Karpas-422 (cell line): ENCODE data around the gene OR51V1. TPM values are rescaled to one million over a fixed set of nuclear protein-coding genes. Genes with fewer than 3 reads are reported as not detected.
"Not testable (repeated sequence)": the region's sequence is repeated elsewhere in the genome, so short reads cannot be mapped to it uniquely, and the experiment has no call there.

Source experiments
- DNase-seq: peaks from one replicate; pipeline ENCODE4 v3.0.0-alpha.2; 2015
- H2AFZ ChIP-seq: fragments of 200-600 bp; sonication (generic); 2 replicates; pipeline ENCODE4 v1.6.1; 2014; ENCODE audit warnings: antibody characterized with exemption, low read length, mixed read lengths
- H3K27ac ChIP-seq: fragments of 200-600 bp; sonication (generic); 2 replicates; pipeline ENCODE4 v1.5.1; 2014; ENCODE audit warnings: mild to moderate bottlenecking, low read length, moderate library complexity
- H3K27me3 ChIP-seq: fragments of 200-600 bp; sonication (generic); 2 replicates; pipeline ENCODE4 v1.6.1; 2014; ENCODE audit warnings: low read length, mixed read lengths
- H3K36me3 ChIP-seq: fragments of 200-600 bp; sonication (generic); 2 replicates; pipeline ENCODE4 v1.6.1; 2014; ENCODE audit warnings: low read length, mixed read lengths; ENCODE audit not compliant: insufficient read depth
- H3K4me1 ChIP-seq: fragments of 200-600 bp; sonication (generic); 2 replicates; pipeline ENCODE4 v1.6.1; 2014; ENCODE audit warnings: mild to moderate bottlenecking, low read length, mixed read lengths
- H3K4me2 ChIP-seq: fragments of 200-600 bp; sonication (generic); 2 replicates; pipeline ENCODE4 v1.6.1; 2014; ENCODE audit warnings: low read length, low read depth, mild to moderate bottlenecking; ENCODE audit not compliant: poor library complexity, severe bottlenecking
- H3K4me3 ChIP-seq: fragments of 200-600 bp; sonication (generic); 2 replicates; pipeline ENCODE4 v1.5.1; 2014; ENCODE audit warnings: mild to moderate bottlenecking, antibody characterized with exemption, low read length, mixed read lengths
- H3K79me2 ChIP-seq: fragments of 200-600 bp; sonication (generic); 2 replicates; pipeline ENCODE4 v1.6.1; 2014; ENCODE audit warnings: mild to moderate bottlenecking, low read length, mixed read lengths
- H3K9ac ChIP-seq: fragments of 200-600 bp; sonication (generic); 2 replicates; pipeline ENCODE4 v1.6.0; 2014; ENCODE audit warnings: low read length
- H3K9me2 ChIP-seq: fragments of 200-600 bp; sonication (generic), shearing (Covaris generic); replicated peaks from 2 replicates; pipeline ENCODE4 v1.6.0; 2014; ENCODE audit warnings: mild to moderate bottlenecking, low read length, moderate library complexity; ENCODE audit not compliant: insufficient read depth
- H3K9me3 ChIP-seq: fragments of 300-700, 200-600 bp; sonication (generic); 2 replicates; pipeline ENCODE4 v1.6.1; 2014; ENCODE audit warnings: low read length, mixed read lengths
- H4K20me1 ChIP-seq: fragments of 200-600 bp; sonication (generic); 2 replicates; pipeline ENCODE4 v1.6.1; 2014; ENCODE audit warnings: mild to moderate bottlenecking, antibody characterized with exemption, low read length, low read depth; ENCODE audit not compliant: insufficient read depth
- total RNA-seq: library from RNA; depleted of rRNA; stranded (reverse); fragments of >200 nt; shearing (Covaris generic); gene quantifications from 2 replicates; pipeline ENCODE4 v1.2.3, GENCODE V29; 2014; ENCODE audit warnings: low replicate concordance

OR51V1 gene
- total RNA-seq, 1 experiment from 2014 or later, result not detected

DNA sequence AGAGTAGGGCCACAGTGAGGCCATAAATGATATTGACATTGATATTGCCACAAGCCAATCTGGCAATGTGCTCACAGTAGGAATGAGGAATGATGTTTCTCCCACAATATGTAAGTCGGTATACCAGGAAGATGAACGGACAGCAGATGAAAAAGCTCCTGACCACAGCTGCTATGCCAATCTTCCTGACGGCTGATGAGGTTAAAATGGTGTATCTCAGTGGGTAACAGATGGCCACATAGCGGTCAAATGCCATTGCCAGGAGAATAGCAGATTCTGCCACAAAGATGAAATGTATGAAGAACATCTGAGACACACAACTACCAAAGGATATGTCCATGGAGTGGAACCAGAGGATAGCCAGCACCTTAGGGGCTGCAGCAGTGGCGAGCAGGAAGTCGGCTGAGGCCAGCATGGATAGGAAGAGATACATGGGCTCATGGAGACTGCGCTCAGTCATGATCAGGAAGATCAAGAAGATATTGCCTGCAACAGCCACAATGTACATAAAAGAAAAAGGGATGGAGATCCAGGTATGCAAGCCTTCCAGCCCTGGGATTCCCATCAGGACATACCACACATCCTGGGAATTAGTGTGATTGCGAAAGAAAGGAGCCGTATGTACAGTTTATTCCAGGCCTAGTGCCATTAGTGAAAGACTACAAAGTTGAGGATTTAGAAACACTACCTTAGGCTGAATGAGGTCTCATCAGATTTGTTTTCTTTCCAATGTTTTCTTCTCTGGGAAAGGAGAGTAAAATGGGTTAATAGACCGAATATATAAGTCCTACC is 22.2 kb downstream of the OR51V1 start:
- Histone ChIP-seq H3K9me2 (no peaks in the 10 kb centered on the region), H4K20me1 (no peaks in the 10 kb centered on the region), H3K27ac (no peak overlapping the region), H3K4me2 (no peak overlapping the region), H3K9me3 (no peaks in the 10 kb centered on the region), H3K4me1 (no peaks in the 10 kb centered on the region), H2AFZ (no peak overlapping the region), H3K79me2 (no peaks in the 10 kb centered on the region), H3K36me3 (no peaks in the 10 kb centered on the region), H3K4me3 (no peak overlapping the region), H3K9ac (no peak overlapping the region), H3K27me3 (no peaks in the 10 kb centered on the region)
- no peak for DNase-seq

- Histone ChIP-seq H3K36me3 (no peaks in the 10 kb centered on the region), H3K79me2 (no peaks in the 10 kb centered on the region), H2AFZ (no peak overlapping the region), H3K27me3 (no peaks in the 10 kb centered on the region), H3K4me2 (no peak overlapping the region), H3K4me3 (no peak overlapping the region), H3K27ac (no peak overlapping the region), H3K9me3 (no peaks in the 10 kb centered on the region), H3K9ac (no peak overlapping the region), H3K9me2 (no peaks in the 10 kb centered on the region), H3K4me1 (no peaks in the 10 kb centered on the region), H4K20me1 (no peaks in the 10 kb centered on the region)
- DNase-seq, result no peak
Measured at GRCh38 chr11:5174934-5175333, 25.5 kb downstream of the OR51V1 start.

GRCh38 chr11:5171856-5172255 is 28.6 kb downstream of the OR51V1 start:
- Histone ChIP-seq H3K27me3 (no peaks in the 10 kb centered on the region), H2AFZ (no peak overlapping the region), H3K4me3 (no peak overlapping the region), H3K9ac (no peak overlapping the region), H3K4me1 (no peaks in the 10 kb centered on the region), H3K9me3 (no peaks in the 10 kb centered on the region), H3K9me2 (no peaks in the 10 kb centered on the region), H4K20me1 (no peaks in the 10 kb centered on the region), H3K79me2 (no peaks in the 10 kb centered on the region), H3K36me3 (no peaks in the 10 kb centered on the region), H3K4me2 (no peak overlapping the region), H3K27ac (no peak overlapping the region)
- no peak for DNase-seq

GRCh38 chr11:5165898-5166297 is 34.6 kb downstream of the OR51V1 start:
- DNase-seq, H3K27ac ChIP-seq, H3K4me3 ChIP-seq, H3K36me3 ChIP-seq, H3K27me3 ChIP-seq, H3K9ac ChIP-seq, H3K9me3 ChIP-seq, H3K9me2 ChIP-seq, H3K4me2 ChIP-seq, H4K20me1 ChIP-seq, H2AFZ ChIP-seq, H3K4me1 ChIP-seq, H3K79me2 ChIP-seq: not testable (repeated sequence)

DNA sequence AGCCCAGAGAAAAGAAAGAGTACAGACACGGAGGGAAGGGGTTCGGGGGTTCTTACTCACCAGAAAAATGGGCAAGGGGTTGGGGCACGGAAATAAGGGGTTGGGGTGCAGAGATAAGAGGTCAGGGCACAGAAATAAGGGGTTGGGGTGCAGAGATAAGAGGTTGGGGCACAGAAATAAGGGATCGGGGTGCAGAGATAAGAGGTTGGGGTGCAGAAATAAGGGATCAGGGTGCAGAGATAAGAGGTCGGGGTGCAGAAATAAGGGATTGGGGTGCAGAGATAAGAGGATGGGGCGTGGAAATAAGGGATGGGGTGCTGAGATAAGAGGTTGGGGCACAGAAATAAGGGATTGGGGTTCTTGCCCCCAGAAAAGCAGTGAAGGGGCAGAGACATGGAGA is 35.7 kb downstream of the OR51V1 start:
- not testable (repeated sequence) for H3K27ac ChIP-seq, H3K9me3 ChIP-seq, H3K27me3 ChIP-seq, H3K79me2 ChIP-seq, H3K9me2 ChIP-seq, DNase-seq, H3K4me3 ChIP-seq, H3K4me2 ChIP-seq, H3K9ac ChIP-seq, H3K4me1 ChIP-seq, H4K20me1 ChIP-seq, H2AFZ ChIP-seq, H3K36me3 ChIP-seq

DNA sequence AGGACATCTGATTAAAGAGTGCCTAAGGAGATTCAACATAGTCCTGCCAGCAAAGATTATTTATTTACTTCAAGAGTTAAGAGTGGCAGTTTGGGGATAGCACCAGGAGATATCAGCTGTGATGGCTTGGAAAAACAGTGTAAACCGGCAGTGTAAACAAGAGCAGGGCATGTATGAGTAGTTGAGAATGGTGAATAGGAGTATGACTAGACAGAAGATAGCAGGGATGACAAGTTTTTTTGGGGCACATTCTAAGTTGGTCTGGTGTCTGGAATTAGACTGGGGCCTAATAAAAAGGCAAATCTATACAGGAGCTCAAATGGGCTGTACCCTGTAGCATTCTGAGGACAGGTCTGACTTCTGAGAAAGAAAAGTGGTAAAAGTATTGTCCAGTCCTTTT is 39.4 kb downstream of the OR51V1 start:
- H3K4me2 ChIP-seq, DNase-seq: not testable (repeated sequence)

DNA sequence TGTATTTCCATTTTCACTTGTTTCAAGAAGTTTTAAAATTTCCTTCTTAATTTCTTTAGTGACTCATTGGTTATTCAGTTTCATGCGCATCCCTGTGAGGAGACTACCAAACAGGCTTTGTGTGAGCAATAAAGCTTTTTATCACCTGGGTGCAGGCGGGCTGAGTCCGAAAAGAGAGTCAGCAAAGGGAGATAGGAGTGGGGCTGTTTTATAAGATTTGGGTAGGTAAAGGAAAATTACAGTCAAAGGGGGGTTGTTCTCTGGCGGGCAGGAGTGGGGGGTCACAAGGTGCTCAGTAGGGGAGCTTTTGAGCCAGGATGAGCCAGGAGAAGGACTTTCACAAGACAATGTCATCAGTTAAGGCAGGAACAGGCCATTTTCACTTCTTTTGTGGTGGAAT is 40.3 kb downstream of the OR51V1 start:
- not testable (repeated sequence) for H3K9me2 ChIP-seq, DNase-seq, H3K4me2 ChIP-seq, H3K9ac ChIP-seq, H3K4me1 ChIP-seq, H3K36me3 ChIP-seq, H3K27me3 ChIP-seq, H3K9me3 ChIP-seq, H2AFZ ChIP-seq, H3K4me3 ChIP-seq, H3K27ac ChIP-seq, H4K20me1 ChIP-seq, H3K79me2 ChIP-seq

More for the DNA sequence above, 39.4 kb downstream of the OR51V1 start:
- not testable (repeated sequence) for H3K36me3 ChIP-seq, H3K4me3 ChIP-seq, H3K27me3 ChIP-seq, H3K79me2 ChIP-seq, H2AFZ ChIP-seq, H3K4me1 ChIP-seq, H3K9ac ChIP-seq, H3K9me2 ChIP-seq, H3K27ac ChIP-seq, H3K9me3 ChIP-seq, H4K20me1 ChIP-seq

DNA sequence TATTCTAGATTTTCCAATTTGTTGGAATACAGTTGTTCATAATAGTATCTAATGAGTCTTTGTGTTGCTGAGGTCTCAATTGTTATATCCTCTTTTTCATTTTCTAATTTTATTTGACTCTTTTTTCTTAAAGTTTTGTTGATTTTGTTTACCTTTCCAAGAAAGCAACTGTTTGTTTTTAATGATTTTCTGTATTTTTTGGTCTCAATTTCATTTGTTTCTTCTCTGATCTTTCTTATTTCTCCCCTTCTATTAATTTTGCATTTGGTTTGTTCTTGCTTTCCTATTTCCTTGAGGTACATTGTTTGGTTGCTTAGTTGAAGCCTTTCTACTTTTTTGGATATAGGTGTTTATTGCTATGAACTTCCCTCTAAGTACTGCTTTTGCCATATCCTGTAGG is 40.7 kb downstream of the OR51V1 start:
- no peaks in the 10 kb centered on the region for H3K9me2 ChIP-seq
- H3K27me3 ChIP-seq, result no peaks in the 10 kb centered on the region
- H3K4me2 ChIP-seq, result no peak overlapping the region
- no peaks in the 10 kb centered on the region for H3K9me3 ChIP-seq
- DNase-seq, result no peak
- H3K27ac ChIP-seq, result no peak overlapping the region
- H3K4me3 ChIP-seq, result no peak overlapping the region
- no peaks in the 10 kb centered on the region for H4K20me1 ChIP-seq
- H3K9ac ChIP-seq, result no peak overlapping the region
- H3K4me1 ChIP-seq, result no peaks in the 10 kb centered on the region
- H3K79me2 ChIP-seq, result no peaks in the 10 kb centered on the region
- no peaks in the 10 kb centered on the region for H3K36me3 ChIP-seq
- H2AFZ ChIP-seq, result no peak overlapping the region
